ENCODE measurements around the gene RERG. TPM values are rescaled to one million over a fixed set of nuclear protein-coding genes. Genes with fewer than 3 reads are reported as not detected.

Gene RERG
- polyA plus RNA-seq, 2 of the 4 experiments (the other 2 are of a cell fraction): 0.48 to 0.79 TPM

- ChIA-PET CTCF (interaction anchor here (0.8 to 1.4 kb wide), 2 partner anchors 296 to 359 kb away, joined by 3 read pairs; no protein-coding TSS in a partner anchor), POLR2A (no interaction called here)
- no peak overlapping the region for H3K4me3 ChIP-seq
- 11% methylated on average over 2 of the region's 2 CpGs for WGBS (ENCODE audit: missing lambda C conversion rate)
- ATAC-seq (no peak), FAIRE-seq (no peak), DNase-seq (ENCODE audit: low read depth in 1 of 2, low spot score in 1 of 2) (no peak)
- no peak overlapping the region for H3K27ac ChIP-seq
- H3K4me1 ChIP-seq: 0 out of 3 replicates have a peak, but pooled peaks cover 6% of the 10 kb centered on the region
- TF ChIP-seq CTCF (IDR thresholded peaks at IDR 0.05): no peak
- TF ChIP-seq, protein P1, sequence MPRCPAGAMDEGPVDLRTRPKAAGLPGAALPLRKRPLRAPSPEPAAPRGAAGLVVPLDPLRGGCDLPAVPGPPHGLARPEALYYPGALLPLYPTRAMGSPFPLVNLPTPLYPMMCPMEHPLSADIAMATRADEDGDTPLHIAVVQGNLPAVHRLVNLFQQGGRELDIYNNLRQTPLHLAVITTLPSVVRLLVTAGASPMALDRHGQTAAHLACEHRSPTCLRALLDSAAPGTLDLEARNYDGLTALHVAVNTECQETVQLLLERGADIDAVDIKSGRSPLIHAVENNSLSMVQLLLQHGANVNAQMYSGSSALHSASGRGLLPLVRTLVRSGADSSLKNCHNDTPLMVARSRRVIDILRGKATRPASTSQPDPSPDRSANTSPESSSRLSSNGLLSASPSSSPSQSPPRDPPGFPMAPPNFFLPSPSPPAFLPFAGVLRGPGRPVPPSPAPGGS (IDR thresholded peaks at IDR 0.05): no peak
- TF ChIP-seq HMGXB4 (CRISPR knock-in tag; IDR thresholded peaks at IDR 0.05; ENCODE audit: borderline replicate concordance): no peak
- no peak for TF ChIP-seq MAFK (IDR thresholded peaks at IDR 0.05; ENCODE audit: partially characterized antibody)
- TF ChIP-seq FOSB (CRISPR knock-in tag; IDR thresholded peaks at IDR 0.05): no peak
- no peak for TF ChIP-seq HOXB13 (CRISPR knock-in tag; IDR thresholded peaks at IDR 0.05; ENCODE audit: low read depth)
- no peak for TF ChIP-seq JUN (IDR thresholded peaks at IDR 0.05)
- TF ChIP-seq HOXA7 (CRISPR knock-in tag; IDR thresholded peaks at IDR 0.05): no peak
- no peak for TF ChIP-seq JUNB (IDR thresholded peaks at IDR 0.05)
- no peak for TF ChIP-seq EHMT2 (IDR thresholded peaks at IDR 0.05; ENCODE audit: low read depth)
- no peak for TF ChIP-seq MYC (IDR thresholded peaks at IDR 0.05; ENCODE audit: borderline replicate concordance, low read length)
- TF ChIP-seq SMC3 (IDR thresholded peaks at IDR 0.05): no peak
- no peak for TF ChIP-seq TP53 (CRISPR knock-in tag; IDR thresholded peaks at IDR 0.05)
- no peaks in the 10 kb centered on the region for H3K9me3 ChIP-seq
- no peak overlapping the region for H3K4me2 ChIP-seq
Observed at GRCh38 chr12:15225136-15225862, 4.1 kb upstream of the RERG start.

DNA sequence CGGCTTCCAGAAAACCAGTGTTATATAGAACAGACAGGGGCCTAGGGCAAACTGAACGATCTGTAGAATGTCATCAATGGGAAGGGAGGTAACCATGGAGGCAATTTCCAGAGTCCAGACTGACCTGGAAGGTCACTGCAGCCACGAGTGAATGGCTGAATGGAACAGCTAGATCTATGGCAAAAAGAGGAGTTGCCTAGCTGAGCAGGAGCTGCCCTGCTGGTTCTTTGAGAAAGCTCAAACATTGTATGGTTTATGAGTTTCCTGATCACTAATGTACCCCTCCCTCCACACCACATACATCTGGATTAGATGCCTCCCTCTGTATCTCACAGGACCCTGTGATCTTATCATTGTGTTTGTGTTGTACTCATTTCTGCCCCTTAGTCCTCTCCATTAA lies 1.0 kb upstream of the RERG start:
- POLR2A ChIA-PET: no interaction called here

GRCh38 chr12:15220451-15220850 lies 766 bp downstream of the RERG start:
- 82% methylated on average over 4 of the region's 4 CpGs for WGBS (ENCODE audit: missing lambda C conversion rate)
- H3K4me3 ChIP-seq: no peak overlapping the region

More for the DNA sequence above, 1.0 kb upstream of the RERG start:
- Histone ChIP-seq H3K4me3 (no peak overlapping the region), H3K4me2 (no peak overlapping the region), H3K4me1 (0 out of 3 replicates have a peak, but pooled peaks cover 6% of the 10 kb centered on the region), H3K9me3 (no peaks in the 10 kb centered on the region), H3K27ac (no peak overlapping the region)
- ATAC-seq (no peak), FAIRE-seq (no peak), DNase-seq (ENCODE audit: low read depth in 1 of 2, low spot score in 1 of 2) (no peak)
- WGBS (ENCODE audit: missing lambda C conversion rate): 14% methylated on average over 3 of the region's 3 CpGs
- no peak for TF ChIP-seq MAFK (IDR thresholded peaks at IDR 0.05; ENCODE audit: partially characterized antibody)
- CTCF ChIA-PET: interaction anchor here (0.6 to 7.0 kb wide), 34 partner anchors 9 to 1032 kb away, joined by 3 to 141 read pairs (median 6); partner anchors contain the start of genes ART4, C12orf60 and WBP11

More at GRCh38 chr12:15220451-15220850, 766 bp downstream of the RERG start:
- no peaks in the 10 kb centered on the region for H3K9me3 ChIP-seq
- TF ChIP-seq NFE2L2 (conservative IDR thresholded peaks at IDR 0.05; ENCODE audit: low read length) (no peak), CHD4 (IDR thresholded peaks at IDR 0.05; ENCODE audit: borderline replicate concordance) (no peak), CHD2 (IDR thresholded peaks at IDR 0.05; ENCODE audit: low read length, partially characterized antibody) (no peak), KDM5A (IDR thresholded peaks at IDR 0.05) (no peak), REST (IDR thresholded peaks at IDR 0.05) (no peak), ZFP36 (IDR thresholded peaks at IDR 0.05; ENCODE audit: borderline replicate concordance, partially characterized antibody) (no peak), ATOH8 (CRISPR knock-in tag; IDR thresholded peaks at IDR 0.05; ENCODE audit: low read depth) (no peak), JUNB (IDR thresholded peaks at IDR 0.05) (no peak), GATA3 (IDR thresholded peaks at IDR 0.05; ENCODE audit: borderline replicate concordance) (no peak), HOXA7 (CRISPR knock-in tag; IDR thresholded peaks at IDR 0.05) (no peak), HDAC2 (IDR thresholded peaks at IDR 0.05) (no peak)
- FAIRE-seq: no peak
- 0 out of 3 replicates have a peak, but pooled peaks cover 6% of the 10 kb centered on the region for H3K4me1 ChIP-seq
- ChIA-PET POLR2A (interaction anchor here (2.3 kb wide), 1 partner anchor 449 kb away, joined by 5 read pairs; a partner anchor contains a TSS), CTCF (interaction anchor here (0.7 to 7.0 kb wide), 40 partner anchors 8 to 982 kb away, joined by 3 to 141 read pairs (median 6); partner anchors contain the start of gene ART4)
- no peak for DNase-seq (ENCODE audit: low read depth in 1 of 2, low spot score in 1 of 2)
- H3K4me2 ChIP-seq: peak overlapping the region; percentile 96
- ATAC-seq: no peak
- no peak overlapping the region for H3K27ac ChIP-seq

Data from A549 (cell line).